Loucy (cell line): Measurements from ENCODE around the gene ZDHHC14.

Experiments
- H2AFZ ChIP-seq: fragments of 200-600 bp; sonication (generic); 2 replicates; pipeline ENCODE4 v1.6.0; 2016; ENCODE audit warnings: antibody characterized with exemption, mild to moderate bottlenecking, low read length, moderate library complexity
- H3F3A ChIP-seq: fragments of 200-600 bp; 2 replicates; pipeline ENCODE4 v1.6.0; 2016; ENCODE audit warnings: antibody characterized with exemption, low read depth, mild to moderate bottlenecking
- H3K27me3 ChIP-seq: fragments of 200-600 bp; sonication (generic); 2 replicates; pipeline ENCODE4 v1.6.1; 2014; ENCODE audit warnings: low read length, mild to moderate bottlenecking; ENCODE audit not compliant: insufficient read depth, poor library complexity, severe bottlenecking
- H3K36me3 ChIP-seq: fragments of 200-600 bp; sonication (generic); 2 replicates; pipeline ENCODE4 v1.6.1; 2016; ENCODE audit warnings: low read length; ENCODE audit not compliant: insufficient read depth
- H3K4me1 ChIP-seq: fragments of 200-600 bp; sonication (generic); 2 replicates; pipeline ENCODE4 v1.5.1; 2014; ENCODE audit warnings: low read length, mild to moderate bottlenecking; ENCODE audit not compliant: insufficient read depth, poor library complexity, severe bottlenecking
- H3K4me2 ChIP-seq: fragments of 200-600 bp; sonication (generic); 2 replicates; pipeline ENCODE4 v1.6.0; 2014; ENCODE audit warnings: antibody characterized with exemption, low read length, low read depth, mild to moderate bottlenecking; ENCODE audit not compliant: poor library complexity, severe bottlenecking
- H3K4me3 ChIP-seq: fragments of 200-600 bp; sonication (generic); 2 replicates; pipeline ENCODE4 v1.5.1; 2014; ENCODE audit warnings: low read length, mild to moderate bottlenecking, mixed read lengths; ENCODE audit not compliant: poor library complexity, severe bottlenecking
- H3K79me2 ChIP-seq: fragments of 200-600 bp; sonication (generic); 2 replicates; pipeline ENCODE4 v1.6.1; 2014; ENCODE audit warnings: low read length; ENCODE audit not compliant: insufficient read depth
- H3K9ac ChIP-seq: fragments of 200-600 bp; sonication (generic); 2 replicates; pipeline ENCODE4 v1.6.0; 2014; ENCODE audit warnings: mild to moderate bottlenecking, low read depth, low read length, moderate library complexity; ENCODE audit not compliant: poor library complexity, severe bottlenecking
- H3K9me2 ChIP-seq: fragments of 200-600 bp; sonication (generic); replicated peaks from 2 replicates; pipeline ENCODE4 v1.6.1; 2016; ENCODE audit warnings: low read depth, low read length, mixed read lengths
- H3K9me3 ChIP-seq: fragments of 200-600 bp; sonication (generic); 2 replicates; pipeline ENCODE4 v1.6.1; 2014; ENCODE audit warnings: mild to moderate bottlenecking, antibody characterized with exemption, low read length, low read depth; ENCODE audit not compliant: insufficient read depth
- H4K20me1 ChIP-seq: fragments of 200-600 bp; sonication (generic); 2 replicates; pipeline ENCODE4 v1.6.0; 2014; ENCODE audit warnings: antibody characterized with exemption, low read length, mild to moderate bottlenecking; ENCODE audit not compliant: insufficient read depth, poor library complexity, severe bottlenecking
- CTCF ChIP-seq: fragments of 200-600 bp; sonication (generic); conservative IDR thresholded peaks from 2 replicates; pipeline ENCODE4 v1.5.1; 2014; ENCODE audit warnings: mild to moderate bottlenecking, antibody characterized with exemption, low read length
- EZH2phosphoT487 ChIP-seq: fragments of 200-600 bp; IDR thresholded peaks from 2 replicates; pipeline ENCODE4 v1.6.1; 2018; ENCODE audit warnings: antibody characterized with exemption, mild to moderate bottlenecking, moderate library complexity, borderline replicate concordance

The ZDHHC14 gene

DNA sequence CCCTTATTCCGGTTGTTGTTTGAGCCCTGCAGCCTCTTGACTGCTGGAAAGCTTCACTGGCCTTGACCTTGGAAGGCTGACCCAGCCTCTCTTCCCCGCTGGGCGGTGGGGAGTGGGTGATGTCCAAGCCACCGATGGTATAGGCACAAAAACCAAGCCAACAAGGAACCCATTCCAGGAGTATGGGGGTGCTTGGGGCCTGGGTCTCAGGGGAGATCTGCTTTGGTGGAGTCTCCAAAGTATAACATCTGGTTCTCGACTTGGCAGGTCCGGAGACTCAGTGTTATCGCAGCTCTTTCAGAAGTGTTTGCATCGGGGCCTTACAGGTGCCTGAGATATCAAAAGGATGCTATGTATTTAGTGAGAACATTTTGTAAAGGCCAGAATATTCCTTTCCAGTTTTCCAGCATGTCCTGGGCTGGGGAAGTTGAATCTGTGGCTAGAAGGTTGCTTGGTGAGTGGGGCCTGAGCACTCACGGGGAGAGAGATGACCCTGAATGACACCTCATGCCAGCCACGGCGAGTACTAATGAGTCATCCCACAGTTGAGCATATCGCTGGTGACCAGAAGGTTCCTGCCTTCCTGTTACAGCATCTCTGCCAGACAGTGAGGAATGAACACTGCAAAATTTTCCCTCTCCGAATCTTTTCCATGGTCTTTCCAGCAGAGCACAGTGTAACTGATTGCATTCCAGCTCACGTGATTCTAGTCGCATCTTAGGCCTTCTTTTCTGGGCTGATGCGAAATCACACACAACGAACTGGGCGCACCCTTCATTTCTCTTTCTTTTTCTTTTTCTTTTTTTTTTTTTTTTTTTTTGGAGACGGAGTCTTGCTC is 133.9 kb downstream of the ZDHHC14 start:
- H3K79me2 ChIP-seq = no peaks in the 10 kb centered on the region
- peaks cover 7% of the 10 kb centered on the region for H3K4me1 ChIP-seq
- H3K27me3 ChIP-seq = no peaks in the 10 kb centered on the region
- H4K20me1 ChIP-seq = no peaks in the 10 kb centered on the region
- H3K4me2 ChIP-seq = no peak overlapping the region
- H2AFZ ChIP-seq = no peak overlapping the region
- no peak overlapping the region for H3K4me3 ChIP-seq
- H3K9ac ChIP-seq = no peak overlapping the region
- H3K9me2 ChIP-seq = no peaks in the 10 kb centered on the region
- H3F3A ChIP-seq = no peaks in the 10 kb centered on the region
- TF ChIP-seq EZH2phosphoT487 (no peak), CTCF (no peak)
- no peaks in the 10 kb centered on the region for H3K9me3 ChIP-seq
- H3K36me3 ChIP-seq = no peaks in the 10 kb centered on the region

DNA sequence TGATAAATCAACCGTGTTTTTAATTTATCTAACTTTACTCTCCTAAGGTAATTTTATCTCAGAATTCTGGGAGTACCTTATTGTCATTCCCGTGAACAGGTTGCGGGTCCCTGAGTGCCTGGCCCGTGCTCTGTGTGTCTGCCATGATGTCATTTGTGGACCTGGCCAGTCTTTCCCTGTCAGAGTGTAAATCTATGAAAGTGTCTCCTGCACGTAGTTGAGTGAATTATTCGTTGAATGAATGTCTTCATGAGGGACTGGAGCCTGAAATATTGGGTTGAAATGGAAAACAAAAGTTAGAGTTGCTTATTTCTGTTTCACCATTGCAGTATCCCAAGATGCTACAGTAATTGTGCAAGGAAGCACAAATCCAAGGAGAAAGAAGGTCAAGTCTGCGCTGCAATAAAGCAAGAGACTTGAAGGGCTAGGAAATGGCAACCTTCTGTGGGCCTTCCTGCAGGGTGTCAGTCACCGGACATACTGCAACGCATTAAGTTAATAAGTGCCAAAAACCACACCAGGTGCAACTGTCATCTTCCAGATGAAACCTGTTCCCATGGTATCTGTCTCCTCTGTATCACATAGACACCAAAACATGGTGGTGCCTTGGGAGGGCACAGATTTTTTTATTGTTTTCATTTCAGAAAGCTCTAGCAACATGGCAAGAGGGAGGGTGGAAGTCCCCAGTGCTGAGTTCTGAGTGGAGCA is 135.5 kb downstream of the ZDHHC14 start:
- H2AFZ ChIP-seq = no peak overlapping the region
- no peak overlapping the region for H3K4me3 ChIP-seq
- no peaks in the 10 kb centered on the region for H3K36me3 ChIP-seq
- H3K9me3 ChIP-seq = no peaks in the 10 kb centered on the region
- H3K4me2 ChIP-seq = no peak overlapping the region
- peaks cover 7% of the 10 kb centered on the region for H3K4me1 ChIP-seq
- H3K79me2 ChIP-seq = no peaks in the 10 kb centered on the region
- H3K9ac ChIP-seq = no peak overlapping the region
- no peaks in the 10 kb centered on the region for H3F3A ChIP-seq
- H4K20me1 ChIP-seq = no peaks in the 10 kb centered on the region
- H3K9me2 ChIP-seq = no peaks in the 10 kb centered on the region
- TF ChIP-seq CTCF (no peak), EZH2phosphoT487 (no peak)
- H3K27me3 ChIP-seq = no peaks in the 10 kb centered on the region

- Histone ChIP-seq H3K9me2 (no peaks in the 10 kb centered on the region), H4K20me1 (no peaks in the 10 kb centered on the region), H3K4me3 (no peak overlapping the region), H3K9ac (no peak overlapping the region), H3K79me2 (no peaks in the 10 kb centered on the region), H3K4me2 (no peak overlapping the region), H3K9me3 (no peaks in the 10 kb centered on the region), H3K27me3 (no peaks in the 10 kb centered on the region), H2AFZ (no peak overlapping the region), H3F3A (no peaks in the 10 kb centered on the region), H3K4me1 (peaks cover 7% of the 10 kb centered on the region), H3K36me3 (no peaks in the 10 kb centered on the region)
- TF ChIP-seq EZH2phosphoT487 (no peak), CTCF (no peak)
Measured at GRCh38 chr6:157517601-157518359, 136.8 kb downstream of the ZDHHC14 start.
